ENCODE results near the gene CD84. TPM values are rescaled to one million over a fixed set of nuclear protein-coding genes. Genes with fewer than 3 reads are reported as not detected.
"Not testable (repeated sequence)": the region's sequence is repeated elsewhere in the genome, so short reads cannot be mapped to it uniquely, and the experiment has no call there.

Gene CD84
- total RNA-seq, 1 experiment from 2014 or later, result not detected

GRCh38 chr1:160588468-160588867 lies 9.2 kb upstream of the CD84 start:
- H3K4me1 ChIP-seq, result no peaks in the 10 kb centered on the region
- Mint-ChIP-seq H3K4me1 (ENCODE audit: low read depth, unreplicated experiment) (no peaks in the 10 kb centered on the region), H3K36me3 (ENCODE audit: insufficient read depth, unreplicated experiment) (peaks cover 6% of the 10 kb centered on the region), H3K27me3 (ENCODE audit: insufficient read depth, unreplicated experiment) (peaks cover 5% of the 10 kb centered on the region), H3K4me3 (ENCODE audit: unreplicated experiment) (no peak overlapping the region), H3K27ac (ENCODE audit: unreplicated experiment) (no peak overlapping the region), H3K9me3 (ENCODE audit: unreplicated experiment) (peaks cover 10% of the 10 kb centered on the region)
- DNase-seq, result no peak
- no peaks in the 10 kb centered on the region for H3K36me3 ChIP-seq (ENCODE audit: control insufficient read depth, insufficient read depth, low read length)
- 0 out of 2 replicates have a peak, but pooled peaks cover 4% of the 10 kb centered on the region for H3K9me3 ChIP-seq
- no peak for TF ChIP-seq CTCF (IDR thresholded peaks at IDR 0.05; ENCODE audit: insufficient read depth in 1 of 2, low read depth in 1 of 2, low read length in 1 of 2, severe bottlenecking in 1 of 2, unreplicated experiment in 1 of 2)
- intact Hi-C loops (cut with micrococcal nuclease; ENCODE audit: unreplicated experiment), result no loop called here
- CTCF ChIA-PET, result no interaction called here
- no TSS peak for BruUV-seq (replicated peaks)
- POLR2A ChIA-PET, result no interaction called here
- no peaks in the 10 kb centered on the region for H3K27me3 ChIP-seq (replicated peaks; ENCODE audit: control insufficient read depth, insufficient read depth, low read length)
- no peak overlapping the region for H3K4me3 ChIP-seq (ENCODE audit: low read depth, low read length)

GRCh38 chr1:160584784-160585183 lies 5.5 kb upstream of the CD84 start:
- peaks cover 9% of the 10 kb centered on the region for H3K9me3 Mint-ChIP-seq (ENCODE audit: unreplicated experiment)
- H3K36me3 Mint-ChIP-seq (ENCODE audit: insufficient read depth, unreplicated experiment), result peaks cover 6% of the 10 kb centered on the region
- H3K4me1 Mint-ChIP-seq (ENCODE audit: low read depth, unreplicated experiment), result no peaks in the 10 kb centered on the region
- no peaks in the 10 kb centered on the region for H3K36me3 ChIP-seq (ENCODE audit: control insufficient read depth, insufficient read depth, low read length)
- BruUV-seq (replicated peaks), result no TSS peak
- DNase-seq, result no peak
- no peak overlapping the region for H3K27ac Mint-ChIP-seq (ENCODE audit: unreplicated experiment)
- CTCF ChIA-PET, result no interaction called here
- POLR2A ChIA-PET, result no interaction called here
- no peaks in the 10 kb centered on the region for H3K9me3 ChIP-seq
- TF ChIP-seq CTCF (IDR thresholded peaks at IDR 0.05; ENCODE audit: insufficient read depth in 1 of 2, low read depth in 1 of 2, low read length in 1 of 2, severe bottlenecking in 1 of 2, unreplicated experiment in 1 of 2), result no peak
- H3K4me3 Mint-ChIP-seq (ENCODE audit: unreplicated experiment), result no peak overlapping the region
- intact Hi-C loops (cut with micrococcal nuclease; ENCODE audit: unreplicated experiment), result no loop called here
- H3K27me3 ChIP-seq (replicated peaks; ENCODE audit: control insufficient read depth, insufficient read depth, low read length), result no peaks in the 10 kb centered on the region
- no peak overlapping the region for H3K4me3 ChIP-seq (ENCODE audit: low read depth, low read length)
- H3K4me1 ChIP-seq, result peaks cover 6% of the 10 kb centered on the region; the same call in 1 of the 2 replicates
- peaks cover 5% of the 10 kb centered on the region for H3K27me3 Mint-ChIP-seq (ENCODE audit: insufficient read depth, unreplicated experiment)

- intact Hi-C loops (cut with micrococcal nuclease; ENCODE audit: unreplicated experiment); H3K27ac Mint-ChIP-seq (ENCODE audit: unreplicated experiment); POLR2A ChIA-PET; H3K4me1 ChIP-seq; H3K4me3 Mint-ChIP-seq (ENCODE audit: unreplicated experiment); H3K36me3 ChIP-seq (ENCODE audit: control insufficient read depth, insufficient read depth, low read length); DNase-seq; CTCF ChIA-PET; H3K27me3 ChIP-seq (replicated peaks; ENCODE audit: control insufficient read depth, insufficient read depth, low read length); H3K36me3 Mint-ChIP-seq (ENCODE audit: insufficient read depth, unreplicated experiment); H3K4me3 ChIP-seq (ENCODE audit: low read depth, low read length); H3K4me1 Mint-ChIP-seq (ENCODE audit: low read depth, unreplicated experiment); H3K27me3 Mint-ChIP-seq (ENCODE audit: insufficient read depth, unreplicated experiment); H3K9me3 ChIP-seq; H3K9me3 Mint-ChIP-seq (ENCODE audit: unreplicated experiment); BruUV-seq (replicated peaks): not testable (repeated sequence)
Measured at GRCh38 chr1:160582976-160583375, 3.7 kb upstream of the CD84 start.

GRCh38 chr1:160581961-160582360 lies 2.7 kb upstream of the CD84 start:
- no TSS peak for BruUV-seq (replicated peaks)
- ChIA-PET POLR2A (no interaction called here), CTCF (no interaction called here)
- TF ChIP-seq CTCF (IDR thresholded peaks at IDR 0.05; ENCODE audit: insufficient read depth in 1 of 2, low read depth in 1 of 2, low read length in 1 of 2, severe bottlenecking in 1 of 2, unreplicated experiment in 1 of 2), result no peak
- intact Hi-C loops (cut with micrococcal nuclease; ENCODE audit: unreplicated experiment), result no loop called here
- no peak overlapping the region for H3K4me3 Mint-ChIP-seq (ENCODE audit: unreplicated experiment)
- no peaks in the 10 kb centered on the region for H3K9me3 ChIP-seq
- no peaks in the 10 kb centered on the region for H3K36me3 ChIP-seq (ENCODE audit: control insufficient read depth, insufficient read depth, low read length)
- no peaks in the 10 kb centered on the region for H3K27me3 ChIP-seq (replicated peaks; ENCODE audit: control insufficient read depth, insufficient read depth, low read length)
- no peaks in the 10 kb centered on the region for H3K4me1 Mint-ChIP-seq (ENCODE audit: low read depth, unreplicated experiment)
- H3K36me3 Mint-ChIP-seq (ENCODE audit: insufficient read depth, unreplicated experiment), result peaks cover 6% of the 10 kb centered on the region
- H3K4me1 ChIP-seq, result peaks cover 6% of the 10 kb centered on the region; the same call in 1 of the 2 replicates
- no peak for DNase-seq
- peaks cover 9% of the 10 kb centered on the region for H3K9me3 Mint-ChIP-seq (ENCODE audit: unreplicated experiment)
- H3K4me3 ChIP-seq (ENCODE audit: low read depth, low read length), result no peak overlapping the region
- no peak overlapping the region for H3K27ac Mint-ChIP-seq (ENCODE audit: unreplicated experiment)
- peaks cover 5% of the 10 kb centered on the region for H3K27me3 Mint-ChIP-seq (ENCODE audit: insufficient read depth, unreplicated experiment)

All from Caco-2 (cell line).